ENCODE measurements around the gene AP3M1. TPM values are rescaled to one million over a fixed set of nuclear protein-coding genes. Genes with fewer than 3 reads are reported as not detected.

AP3M1 gene
- total RNA-seq, 2 experiments from 2014 or later: 35.4 to 42.2 TPM

GRCh38 chr10:74075906-74076305 is 74.7 kb downstream of the AP3M1 start:
- POLR2A ChIA-PET: interaction anchor here (0.9 kb wide), 1 partner anchor 76 kb away, joined by 3 read pairs; no protein-coding TSS in a partner anchor
- no peak for DNase-seq
- CTCF ChIA-PET: interaction anchor here (1.4 to 3.4 kb wide), 3 partner anchors 20 to 190 kb away, joined by 5 to 11 read pairs (median 7); no protein-coding TSS in a partner anchor
- H3K9me3 Mint-ChIP-seq: no peaks in the 10 kb centered on the region
- H3K4me1 Mint-ChIP-seq (ENCODE audit: low read depth): peaks cover 37% of the 10 kb centered on the region
- no peak for ATAC-seq
- H3K27ac Mint-ChIP-seq: no peak overlapping the region
- H3K36me3 Mint-ChIP-seq (ENCODE audit: low read depth): peaks cover 24% of the 10 kb centered on the region
- H3K27me3 Mint-ChIP-seq: no peaks in the 10 kb centered on the region
- no peak for TF ChIP-seq CTCF (IDR thresholded peaks at IDR 0.05)
- no peak overlapping the region for H3K4me3 Mint-ChIP-seq
- intact Hi-C loops (cut with micrococcal nuclease): loop anchor here (5.0 kb wide), 3 partner anchors 79 to 189 kb away; partner anchors contain the start of gene VCL

GRCh38 chr10:74072503-74072902 is 78.1 kb downstream of the AP3M1 start:
- H3K27ac Mint-ChIP-seq: no peak overlapping the region
- peaks cover 11% of the 10 kb centered on the region for H3K4me1 Mint-ChIP-seq (ENCODE audit: low read depth)
- TF ChIP-seq CTCF (IDR thresholded peaks at IDR 0.05): no peak
- no peak for ATAC-seq
- POLR2A ChIA-PET: no interaction called here
- no peak overlapping the region for H3K4me3 Mint-ChIP-seq
- CTCF ChIA-PET: interaction anchor here (1.5 kb wide), 1 partner anchor 16 kb away, joined by 5 read pairs; no protein-coding TSS in a partner anchor
- DNase-seq: no peak
- no peaks in the 10 kb centered on the region for H3K9me3 Mint-ChIP-seq
- no peaks in the 10 kb centered on the region for H3K27me3 Mint-ChIP-seq
- H3K36me3 Mint-ChIP-seq (ENCODE audit: low read depth): peaks cover 24% of the 10 kb centered on the region
- intact Hi-C loops (cut with micrococcal nuclease): no loop called here

GRCh38 chr10:74071157-74071556 is 79.5 kb downstream of the AP3M1 start:
- ChIA-PET POLR2A (no interaction called here), CTCF (no interaction called here)
- peaks cover 7% of the 10 kb centered on the region for H3K4me1 Mint-ChIP-seq (ENCODE audit: low read depth)

More at GRCh38 chr10:74071157-74071556, 79.5 kb downstream of the AP3M1 start:
- DNase-seq (no peak), ATAC-seq (no peak)
- intact Hi-C loops (cut with micrococcal nuclease): no loop called here
- no peaks in the 10 kb centered on the region for H3K9me3 Mint-ChIP-seq
- H3K27me3 Mint-ChIP-seq: no peaks in the 10 kb centered on the region
- peaks cover 21% of the 10 kb centered on the region for H3K36me3 Mint-ChIP-seq (ENCODE audit: low read depth)
- TF ChIP-seq CTCF (IDR thresholded peaks at IDR 0.05): no peak
- H3K4me3 Mint-ChIP-seq: no peak overlapping the region
- H3K27ac Mint-ChIP-seq: no peak overlapping the region

Other genes with a start within 250 kb of the AP3M1 start
- gene PLAU, start 239.7 kb downstream of the AP3M1 start, total RNA-seq: under 1 TPM; 0.41 to 0.47 TPM
- gene VCL, start 152.7 kb downstream of the AP3M1 start, total RNA-seq: 10 to 100 TPM; 16.9 to 17.7 TPM
- 10 to 100 TPM; 56.9 to 57.5 TPM for gene ADK, start 393 bp upstream of the AP3M1 start, total RNA-seq